ENCODE measurements around the gene KISS1R.

KISS1R gene

DNA sequence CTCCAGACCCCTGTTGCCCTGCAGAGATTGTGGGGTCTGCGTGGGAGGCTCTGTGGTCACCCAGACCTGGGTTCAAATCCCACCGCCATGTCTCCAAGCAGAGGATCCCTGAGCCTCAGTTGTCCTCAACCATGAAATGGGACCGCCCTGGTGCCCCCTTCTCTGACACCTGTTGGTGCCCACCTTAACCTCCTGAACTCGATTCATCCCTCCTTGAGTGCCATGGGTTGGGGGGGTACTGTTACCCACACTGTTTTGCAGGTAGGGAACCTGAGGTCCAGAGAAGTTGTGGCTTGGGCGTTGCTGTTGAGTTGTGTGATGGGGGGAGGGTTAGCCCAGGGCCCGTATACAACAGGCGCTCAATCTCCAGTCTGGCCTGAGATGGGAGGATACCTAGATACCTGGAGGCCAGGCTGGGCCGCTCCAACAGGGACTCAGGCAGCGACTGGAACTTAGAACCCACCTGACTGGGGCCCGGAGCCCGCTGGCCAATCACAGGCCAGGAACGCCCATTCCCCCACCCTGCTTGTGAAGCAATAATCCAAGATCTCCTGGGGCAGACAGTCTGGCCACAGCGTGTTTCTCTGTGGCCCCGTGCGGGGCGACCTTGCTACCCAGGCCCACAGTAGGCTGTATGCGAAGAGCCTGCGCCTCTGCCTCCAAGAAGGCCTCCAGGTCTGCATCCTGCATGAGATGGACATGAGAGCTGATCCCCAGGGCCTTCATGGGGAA is 11.5 kb downstream of the KISS1R start:
- TF ChIP-seq, protein P1, sequence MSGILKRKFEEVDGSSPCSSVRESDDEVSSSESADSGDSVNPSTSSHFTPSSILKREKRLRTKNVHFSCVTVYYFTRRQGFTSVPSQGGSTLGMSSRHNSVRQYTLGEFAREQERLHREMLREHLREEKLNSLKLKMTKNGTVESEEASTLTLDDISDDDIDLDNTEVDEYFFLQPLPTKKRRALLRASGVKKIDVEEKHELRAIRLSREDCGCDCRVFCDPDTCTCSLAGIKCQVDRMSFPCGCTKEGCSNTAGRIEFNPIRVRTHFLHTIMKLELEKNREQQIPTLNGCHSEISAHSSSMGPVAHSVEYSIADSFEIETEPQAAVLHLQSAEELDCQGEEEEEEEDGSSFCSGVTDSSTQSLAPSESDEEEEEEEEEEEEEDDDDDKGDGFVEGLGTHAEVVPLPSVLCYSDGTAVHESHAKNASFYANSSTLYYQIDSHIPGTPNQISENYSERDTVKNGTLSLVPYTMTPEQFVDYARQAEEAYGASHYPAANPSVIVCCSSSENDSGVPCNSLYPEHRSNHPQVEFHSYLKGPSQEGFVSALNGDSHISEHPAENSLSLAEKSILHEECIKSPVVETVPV (CRISPR knock-in tag; IDR thresholded peaks at IDR 0.05) = no peak
- TF ChIP-seq PPARA (CRISPR knock-in tag; IDR thresholded peaks at IDR 0.05; ENCODE audit: borderline replicate concordance) (no peak), ZFP3 (CRISPR knock-in tag; IDR thresholded peaks at IDR 0.05) (no peak), TOX (CRISPR knock-in tag; IDR thresholded peaks at IDR 0.05; ENCODE audit: borderline replicate concordance) (no peak), ESRRG (CRISPR knock-in tag; IDR thresholded peaks at IDR 0.05) (no peak), ZNF565 (CRISPR knock-in tag; conservative IDR thresholded peaks at IDR 0.05; ENCODE audit: low read depth) (no peak), TSHZ2 (CRISPR knock-in tag; IDR thresholded peaks at IDR 0.05) (no peak), ISL1 (CRISPR knock-in tag; IDR thresholded peaks at IDR 0.05) (no peak), ZNF8 (CRISPR knock-in tag; IDR thresholded peaks at IDR 0.05) (no peak), SNAI2 (CRISPR knock-in tag; IDR thresholded peaks at IDR 0.05) (no peak), OSR1 (CRISPR knock-in tag; IDR thresholded peaks at IDR 0.05) (no peak), CSDC2 (CRISPR knock-in tag; IDR thresholded peaks at IDR 0.05) (no peak), GLIS3 (CRISPR knock-in tag; IDR thresholded peaks at IDR 0.05) (no peak), RARB (CRISPR knock-in tag; IDR thresholded peaks at IDR 0.05) (no peak)
- TF ChIP-seq, protein P2, sequence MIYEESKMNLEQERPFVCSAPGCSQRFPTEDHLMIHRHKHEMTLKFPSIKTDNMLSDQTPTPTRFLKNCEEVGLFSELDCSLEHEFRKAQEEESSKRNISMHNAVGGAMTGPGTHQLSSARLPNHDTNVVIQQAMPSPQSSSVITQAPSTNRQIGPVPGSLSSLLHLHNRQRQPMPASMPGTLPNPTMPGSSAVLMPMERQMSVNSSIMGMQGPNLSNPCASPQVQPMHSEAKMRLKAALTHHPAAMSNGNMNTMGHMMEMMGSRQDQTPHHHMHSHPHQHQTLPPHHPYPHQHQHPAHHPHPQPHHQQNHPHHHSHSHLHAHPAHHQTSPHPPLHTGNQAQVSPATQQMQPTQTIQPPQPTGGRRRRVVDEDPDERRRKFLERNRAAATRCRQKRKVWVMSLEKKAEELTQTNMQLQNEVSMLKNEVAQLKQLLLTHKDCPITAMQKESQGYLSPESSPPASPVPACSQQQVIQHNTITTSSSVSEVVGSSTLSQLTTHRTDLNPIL (CRISPR knock-in tag; IDR thresholded peaks at IDR 0.05; ENCODE audit: low read depth) = no peak
- no peak for ATAC-seq

DNA sequence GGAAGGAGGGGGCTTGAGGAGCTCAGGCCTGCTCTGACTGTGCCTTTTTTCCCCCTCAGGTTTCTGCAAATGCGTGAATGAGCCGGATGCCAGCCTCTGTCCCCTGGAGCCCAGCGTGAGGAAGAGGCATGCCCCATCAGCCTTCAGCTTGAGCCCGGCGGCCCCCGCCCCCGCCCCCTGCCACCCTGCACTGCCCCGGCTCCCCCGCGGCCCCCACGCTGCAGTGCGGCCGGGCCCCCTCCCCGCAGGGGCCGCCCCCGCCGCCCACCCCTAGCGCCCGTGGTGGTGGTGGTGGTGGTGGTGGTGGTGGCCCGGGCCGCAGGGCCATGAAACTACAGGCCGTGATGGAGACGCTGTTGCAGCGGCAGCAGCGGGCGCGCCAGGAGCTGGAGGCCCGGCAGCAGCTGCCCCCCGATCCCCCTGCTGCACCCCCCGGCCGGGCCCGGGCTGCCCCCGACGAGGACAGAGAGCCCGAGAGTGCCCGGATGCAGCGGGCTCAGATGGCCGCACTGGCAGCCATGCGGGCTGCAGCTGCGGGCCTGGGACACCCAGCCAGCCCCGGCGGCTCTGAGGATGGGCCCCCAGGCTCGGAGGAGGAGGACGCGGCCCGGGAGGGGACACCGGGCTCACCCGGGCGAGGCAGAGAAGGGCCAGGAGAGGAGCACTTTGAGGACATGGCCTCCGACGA is 12.2 kb downstream of the KISS1R start:
- TF ChIP-seq TSHZ2 (CRISPR knock-in tag; IDR thresholded peaks at IDR 0.05) (no peak), ARNTL (CRISPR knock-in tag; IDR thresholded peaks at IDR 0.05; ENCODE audit: borderline replicate concordance, low read depth) (no peak), RARB (CRISPR knock-in tag; IDR thresholded peaks at IDR 0.05) (no peak)
- ATAC-seq = no peak

DNA sequence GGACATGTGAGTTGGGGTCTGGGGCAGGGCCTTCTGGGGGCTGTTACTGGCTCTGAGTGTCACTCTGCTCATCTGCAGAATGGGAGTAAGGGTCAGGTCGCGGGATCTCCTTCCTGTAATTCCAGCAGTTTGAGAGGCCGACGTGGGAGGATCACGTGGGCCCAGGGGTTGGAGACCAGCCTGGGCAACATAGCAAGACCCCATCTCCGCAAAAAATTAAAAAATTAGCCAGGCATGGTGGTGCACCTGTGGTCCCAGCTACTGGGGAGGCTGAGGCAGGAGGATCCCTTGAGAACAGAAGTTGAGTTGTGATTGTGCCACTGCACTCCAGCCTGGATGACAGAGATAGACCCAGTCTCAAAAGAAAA is 12.7 kb downstream of the KISS1R start:
- ATAC-seq = no peak

More for the DNA sequence above, 12.7 kb downstream of the KISS1R start:
- TF ChIP-seq OSR1 (CRISPR knock-in tag; IDR thresholded peaks at IDR 0.05) (no peak), PPARA (CRISPR knock-in tag; IDR thresholded peaks at IDR 0.05; ENCODE audit: borderline replicate concordance) (no peak), RARB (CRISPR knock-in tag; IDR thresholded peaks at IDR 0.05) (no peak), TOX (CRISPR knock-in tag; IDR thresholded peaks at IDR 0.05; ENCODE audit: borderline replicate concordance) (no peak), ZC3H10 (CRISPR knock-in tag; IDR thresholded peaks at IDR 0.05) (no peak), POU6F1 (CRISPR knock-in tag; IDR thresholded peaks at IDR 0.05; ENCODE audit: borderline replicate concordance, low read depth) (no peak), ZFP3 (CRISPR knock-in tag; IDR thresholded peaks at IDR 0.05) (no peak)
- TF ChIP-seq, protein P1 (CRISPR knock-in tag; IDR thresholded peaks at IDR 0.05) = no peak

Measured in SK-N-SH treated with all-trans-retinoic acid at 6 μM for 48 hours (cell line).